GM21526 (cell line): ENCODE results near the gene CLK3.
"Not testable (repeated sequence)": the region's sequence is repeated elsewhere in the genome, so short reads cannot be mapped to it uniquely, and the experiment has no call there.

Experiments used
- ATAC-seq: cut with Tn5 transposase; IDR thresholded peaks from one replicate; pipeline ENCODE4 v1.9.1; 2021; ENCODE audit warnings: moderate library complexity; ENCODE audit not compliant: unreplicated experiment, low FRiP score

The CLK3 gene

GRCh38 chr15:74635228-74635627, 19.6 kb downstream of the CLK3 start:
- no peak for ATAC-seq

DNA sequence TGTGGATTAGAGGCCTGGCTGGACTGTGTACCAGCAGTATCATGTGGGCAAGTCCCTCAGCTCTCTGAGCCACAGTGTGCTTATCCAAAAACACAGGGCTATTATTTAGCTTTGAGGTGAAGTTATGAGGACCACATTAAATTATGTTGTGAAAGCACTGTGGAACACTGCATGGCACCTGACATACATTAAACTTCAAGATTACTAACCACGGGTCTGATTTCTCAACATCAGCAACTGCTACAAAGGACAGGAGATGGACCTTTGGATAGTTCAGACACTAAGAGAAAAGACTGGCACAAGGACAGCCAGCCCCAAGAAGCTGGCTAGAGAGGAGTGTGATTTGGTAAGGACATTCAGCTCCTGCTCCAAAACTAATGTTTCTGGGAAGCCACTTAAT, 21.3 kb downstream of the CLK3 start:
- no peak for ATAC-seq

- ATAC-seq = no peak
Measured at GRCh38 chr15:74641151-74641550, 25.5 kb downstream of the CLK3 start.

- no peak for ATAC-seq
Measured at GRCh38 chr15:74642348-74642733, 26.7 kb downstream of the CLK3 start.

DNA sequence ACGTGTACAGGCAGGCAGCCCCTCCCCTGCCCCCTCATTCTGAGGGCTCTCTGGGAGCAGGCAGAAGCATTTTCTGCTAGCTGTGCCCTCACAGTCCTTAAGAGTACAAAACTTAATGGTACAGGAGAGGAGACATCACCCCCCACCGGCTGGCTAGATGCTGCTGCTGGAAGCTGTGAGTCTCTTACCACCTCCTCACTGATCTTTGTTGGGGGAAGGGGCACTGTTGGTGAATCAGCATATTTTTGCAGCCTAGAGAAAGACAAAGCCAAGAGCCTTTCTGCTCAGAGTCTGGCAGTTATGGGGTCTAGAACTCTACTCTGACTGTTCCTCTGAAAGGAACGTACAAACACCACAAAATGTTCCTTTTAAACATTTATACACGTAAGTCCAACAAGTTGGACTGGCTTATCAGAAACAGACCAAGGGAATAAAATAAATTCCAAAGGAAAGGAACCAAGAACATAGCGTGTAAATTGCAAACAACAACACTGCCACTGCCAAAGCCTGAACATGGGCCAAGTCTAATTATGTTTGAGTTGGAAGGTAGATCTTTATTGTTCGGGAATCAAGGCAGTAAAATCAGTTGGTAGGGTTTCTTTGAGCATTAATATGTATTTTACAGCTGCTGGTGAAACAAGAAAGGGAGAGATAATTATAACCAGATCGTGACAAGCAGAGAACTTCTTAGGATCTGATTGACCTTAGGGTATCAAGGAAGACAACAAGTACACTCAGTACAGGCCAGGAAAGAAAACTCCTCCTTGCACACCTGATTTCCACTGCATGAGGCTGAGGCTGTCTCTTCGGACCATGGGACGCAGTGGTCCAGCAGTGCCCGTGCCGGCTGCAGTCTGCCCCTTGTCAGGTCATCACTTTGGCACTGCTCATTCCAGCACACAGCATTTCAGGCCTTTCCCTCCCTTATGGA, 27.4 kb downstream of the CLK3 start:
- no peak for ATAC-seq

DNA sequence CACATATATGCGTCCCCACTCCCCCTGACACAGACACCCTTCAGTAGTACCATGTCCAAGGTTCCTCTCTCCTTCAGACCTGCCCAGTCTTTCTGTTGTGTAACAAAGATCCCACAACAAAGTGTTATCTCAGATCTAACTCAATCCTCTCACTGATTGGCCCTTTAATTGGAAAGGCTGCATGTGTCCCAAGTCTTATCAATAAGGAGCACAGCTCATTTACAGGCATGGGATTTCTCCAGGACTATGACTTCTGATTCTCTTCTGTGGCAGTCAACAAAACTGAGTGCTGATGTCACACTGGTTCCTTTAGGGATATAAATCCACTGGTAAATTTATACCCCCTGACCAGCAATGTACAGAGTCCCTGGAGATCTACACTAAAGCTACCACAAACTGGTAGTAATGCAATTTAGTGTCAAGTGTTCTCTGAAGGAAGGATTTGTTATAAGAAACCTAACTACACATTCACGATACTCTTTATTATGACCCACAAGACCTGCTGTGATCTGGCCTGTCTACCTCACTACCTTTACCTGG, 28.1 kb downstream of the CLK3 start:
- ATAC-seq = no peak

DNA sequence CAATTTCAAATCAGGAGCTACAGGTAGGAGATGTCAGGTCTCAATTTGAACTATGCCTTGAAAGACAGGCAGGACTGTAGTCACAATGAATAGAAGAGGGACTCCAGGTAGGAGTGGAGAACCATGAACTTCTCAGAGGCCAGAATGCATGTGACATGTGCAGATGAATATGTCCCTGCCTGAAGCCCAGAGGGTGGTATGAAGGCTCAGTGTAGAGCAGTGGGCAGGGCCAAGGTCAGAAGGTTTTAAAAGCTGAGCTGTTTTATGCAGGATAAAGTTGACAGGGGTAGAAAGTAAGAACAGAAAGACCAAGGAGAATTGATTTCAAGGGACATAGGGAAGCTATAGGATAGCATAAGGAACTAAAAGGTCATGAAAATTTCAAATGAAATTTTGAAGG, 30.8 kb downstream of the CLK3 start:
- no peak for ATAC-seq

DNA sequence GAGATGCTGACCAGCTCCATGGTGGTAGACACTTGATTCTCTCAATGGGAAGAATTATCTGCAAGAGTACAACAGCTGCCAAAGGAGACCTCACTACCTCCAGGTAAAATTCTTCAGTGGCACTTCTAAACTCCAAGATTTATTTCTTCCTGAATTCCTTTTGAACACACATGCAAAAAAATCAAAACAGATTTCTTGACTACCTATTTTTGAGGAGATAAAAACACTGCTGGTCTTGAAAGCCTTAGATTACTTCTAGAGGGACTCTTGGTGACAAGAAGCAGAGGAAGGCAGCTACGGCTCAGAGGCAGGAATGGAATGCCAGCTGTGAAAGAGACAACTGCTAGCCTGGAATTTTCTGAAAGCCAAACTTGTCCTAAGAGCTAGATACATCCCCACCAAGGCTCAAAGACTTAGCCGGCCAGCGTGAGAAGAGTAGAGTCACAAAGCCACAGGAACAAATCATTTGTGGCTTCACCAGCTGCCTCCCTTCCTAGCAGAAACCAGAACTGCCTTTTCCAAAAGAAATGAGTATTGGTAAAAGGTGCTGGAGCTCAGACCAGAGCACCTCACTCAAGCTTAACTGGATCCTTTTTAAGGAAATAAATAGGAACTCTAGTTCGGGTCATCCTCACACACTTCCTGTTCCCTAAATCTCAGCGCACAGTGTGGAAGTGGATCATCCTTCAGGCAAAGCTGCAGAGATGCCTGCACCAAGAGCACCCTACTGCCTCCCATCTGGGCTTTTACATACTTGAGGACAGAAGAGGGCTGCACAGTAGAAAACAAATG, 32.6 kb downstream of the CLK3 start:
- no peak for ATAC-seq

GRCh38 chr15:74651242-74651741, 35.7 kb downstream of the CLK3 start:
- no peak for ATAC-seq

DNA sequence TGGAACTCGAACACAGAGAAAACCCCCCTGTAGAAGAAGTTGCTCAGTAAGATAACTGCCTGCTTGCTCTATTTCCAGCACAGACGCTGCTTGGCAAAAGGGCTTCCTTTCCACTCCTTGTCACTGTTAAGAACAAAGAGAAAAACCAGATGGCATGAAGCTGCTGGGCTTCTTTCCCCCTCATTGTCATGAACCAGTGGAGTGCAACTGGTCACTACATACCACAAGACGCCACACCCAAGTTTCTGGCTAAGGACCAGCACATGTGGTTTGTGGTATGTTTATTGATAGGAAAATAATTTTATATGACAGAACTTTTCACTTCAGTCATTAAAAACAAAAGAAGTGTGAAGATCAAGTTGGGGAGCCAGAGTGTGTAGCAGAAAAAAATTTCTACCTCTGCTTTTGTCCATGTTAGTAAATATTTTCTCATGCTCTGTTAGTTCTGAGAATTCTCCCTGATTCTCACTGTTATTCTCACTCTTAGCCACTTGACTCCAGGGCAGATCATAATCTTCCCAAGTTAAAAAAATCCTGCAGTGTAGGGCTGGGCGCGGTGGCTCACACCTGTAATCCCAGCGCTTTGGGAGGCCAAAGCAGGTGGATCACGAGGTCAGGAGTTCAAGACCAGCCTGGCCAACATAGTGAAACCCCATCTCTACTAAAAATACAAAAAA, 37.9 kb downstream of the CLK3 start:
- ATAC-seq = no peak

GRCh38 chr15:74655424-74655823, 39.8 kb downstream of the CLK3 start:
- ATAC-seq = no peak

GRCh38 chr15:74656935-74657535, 41.4 kb downstream of the CLK3 start:
- no peak for ATAC-seq

- ATAC-seq = no peak
Measured at GRCh38 chr15:74657846-74658245, 42.2 kb downstream of the CLK3 start.

DNA sequence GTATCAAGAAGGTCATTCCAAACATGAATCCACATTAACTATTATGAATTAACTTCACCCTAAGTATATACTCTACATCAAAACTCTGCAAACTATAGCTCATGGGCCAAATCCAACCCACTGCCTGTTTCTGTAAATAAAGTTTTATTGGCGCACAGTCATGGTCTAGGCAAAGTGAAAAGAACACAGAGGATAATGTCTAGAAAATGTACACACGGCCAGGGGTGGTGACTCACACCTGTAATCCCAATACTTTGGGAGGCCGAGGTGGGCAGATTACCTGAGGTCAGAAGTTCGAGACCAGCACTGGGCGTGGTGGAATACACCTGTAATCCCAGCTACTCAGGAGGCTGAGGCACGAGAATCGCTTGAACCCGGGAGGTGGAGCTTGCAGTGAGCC, 45.6 kb downstream of the CLK3 start:
- not testable (repeated sequence) for ATAC-seq

DNA sequence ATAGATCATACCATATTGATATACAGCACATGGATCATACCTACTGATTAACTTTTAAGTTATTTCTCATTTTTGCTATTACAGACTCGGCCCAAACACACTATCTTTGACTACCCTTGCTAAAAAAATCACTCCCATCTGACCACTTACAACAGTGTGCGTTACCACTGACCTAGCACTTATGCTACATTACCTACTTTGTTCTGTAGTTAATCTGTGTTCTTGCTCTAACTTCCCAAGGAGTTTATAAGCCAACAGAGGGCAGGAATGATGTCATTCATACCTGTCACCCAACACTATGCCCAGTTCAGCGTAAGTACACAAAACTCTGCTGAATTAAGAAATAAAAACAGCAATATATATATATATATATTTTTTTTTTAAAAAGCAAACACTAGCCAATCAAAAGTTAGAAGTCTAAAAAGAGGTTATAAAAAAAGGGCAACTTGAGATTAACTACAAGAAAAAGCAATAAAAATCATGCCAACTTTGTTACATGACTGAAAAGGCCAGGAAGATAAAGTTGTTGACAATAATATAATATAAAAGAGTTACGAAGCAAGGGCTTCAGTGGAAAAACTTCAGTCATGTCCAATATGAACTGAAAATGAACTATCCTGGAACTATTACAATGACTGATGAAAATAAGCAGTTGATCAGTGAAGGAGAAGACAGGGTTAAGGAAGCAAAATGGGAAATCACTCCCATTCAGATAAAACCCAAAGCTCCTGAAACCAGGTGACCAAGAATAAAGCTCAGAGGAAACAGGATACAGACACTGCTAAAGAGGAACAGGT, 46.6 kb downstream of the CLK3 start:
- ATAC-seq = no peak

DNA sequence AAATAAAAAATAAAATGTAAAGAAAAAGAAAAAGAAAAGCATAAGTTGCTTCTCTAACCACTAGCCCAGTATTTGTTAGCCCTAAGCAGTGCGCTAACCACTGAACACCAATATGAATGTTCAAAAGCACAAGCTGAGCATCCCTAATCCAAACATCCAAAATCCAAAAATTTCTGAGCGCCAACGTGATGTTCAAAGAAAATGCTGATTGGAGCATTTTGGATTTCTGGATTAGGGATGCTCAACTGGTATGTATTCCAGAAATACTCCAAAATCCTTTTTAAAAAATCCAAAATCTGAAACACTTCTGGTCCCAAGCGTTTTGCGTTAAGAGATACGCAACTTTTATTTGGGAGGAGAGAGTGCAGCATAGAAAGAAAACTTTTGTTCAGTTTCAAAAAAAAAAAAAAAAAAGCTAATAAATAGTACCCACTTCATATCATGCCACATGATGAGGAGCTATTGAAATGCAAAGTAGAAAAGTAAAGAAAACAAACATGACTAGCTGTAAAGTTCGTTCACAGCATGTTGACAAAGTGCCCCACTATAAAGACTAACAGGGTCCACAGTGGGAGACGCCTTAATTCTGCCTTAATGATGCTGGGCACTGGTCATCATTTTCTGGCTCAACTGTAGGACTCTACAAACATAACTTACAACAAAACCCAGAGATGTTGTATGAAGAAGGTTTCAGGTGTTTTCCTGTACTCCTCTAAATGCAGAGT, 47.8 kb downstream of the CLK3 start:
- no peak for ATAC-seq

GRCh38 chr15:74664028-74664616, 48.5 kb downstream of the CLK3 start:
- no peak for ATAC-seq

DNA sequence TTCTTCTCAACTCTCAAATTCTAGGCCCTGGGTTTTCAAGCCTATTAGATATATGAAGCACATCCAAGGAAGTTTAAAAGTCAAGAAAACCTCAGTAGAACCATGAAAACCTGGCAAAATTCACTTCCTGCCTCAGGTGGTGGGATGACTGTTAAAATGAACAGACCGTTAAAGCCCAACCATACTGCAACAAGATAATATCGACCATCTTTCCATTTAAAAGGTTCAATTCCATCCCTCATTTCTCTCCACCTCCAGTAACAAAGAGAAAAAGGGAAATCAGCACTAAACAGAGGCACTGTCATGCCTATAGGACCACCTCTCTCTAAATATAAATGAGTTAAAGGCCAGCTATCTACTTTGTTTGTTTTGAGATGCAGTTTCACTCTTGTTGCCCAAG, 49.0 kb downstream of the CLK3 start:
- no peak for ATAC-seq
